Measurements from ENCODE around the gene FAM156A.
"Not testable (repeated sequence)": the region's sequence is repeated elsewhere in the genome, so short reads cannot be mapped to it uniquely, and the experiment has no call there.

GRCh38 chrX:52949325-52949724 lies 9.0 kb downstream of the FAM156A start:
- not testable (repeated sequence) for TF ChIP-seq EZH2 (IDR thresholded peaks at IDR 0.05; ENCODE audit: insufficient read depth, low read length); CTCF (IDR thresholded peaks at IDR 0.05; ENCODE audit: insufficient read depth, low read depth, low read length)

Measured in astrocyte (in vitro differentiated cells and primary cell).